ENCODE measurements around the gene NRXN3.

DNA sequence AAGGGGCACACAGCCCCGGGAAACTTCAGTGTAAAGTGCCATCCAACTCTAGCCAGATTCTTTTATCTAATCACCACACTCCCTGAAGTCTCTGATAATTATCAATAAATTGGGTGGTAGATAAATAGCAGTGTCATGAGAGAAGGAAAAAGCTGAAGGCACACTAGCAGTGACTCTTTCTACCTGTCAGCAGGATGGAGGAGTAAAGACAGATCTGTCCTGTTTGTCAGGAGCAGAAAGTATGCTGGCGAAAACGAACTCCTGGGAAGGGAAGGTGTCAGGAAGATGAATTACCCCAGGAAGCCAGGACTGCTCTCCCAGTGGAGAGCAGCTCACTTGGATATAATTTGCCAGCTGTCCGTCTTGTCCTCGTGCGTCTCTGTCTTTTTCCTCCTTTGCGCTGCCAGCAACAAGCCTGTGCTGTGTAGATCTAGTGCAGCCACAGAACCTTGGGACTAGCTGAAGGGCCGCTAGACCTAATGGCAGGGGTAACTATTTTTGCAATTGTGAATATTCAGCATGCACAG lies 1059.3 kb downstream of the NRXN3 start:
- TF ChIP-seq CTCF (conservative IDR thresholded peaks at IDR 0.05 in 1 of 2, IDR thresholded peaks at IDR 0.05 in 1 of 2; ENCODE audit: extremely low read depth in 1 of 2, insufficient read depth in 1 of 2, low read depth in 1 of 2, low read length in 2 of 2) (no peak), EZH2 (IDR thresholded peaks at IDR 0.05; ENCODE audit: borderline replicate concordance, low read length) (no peak)

Measured in mammary epithelial cell (primary cell).